Activated CD4-positive, alpha-beta T cell treated with anti-CD3 and anti-CD28 coated beads, Interleukin-2, amount 50 U/mL, for 48 hours (primary cell): Measurements from ENCODE around the gene PLB1.

ENCODE experiments used
- DNase-seq, 2 experiments: peaks; one replicate each; pipeline ENCODE4 v3.0.0-alpha.2; 2020

The PLB1 gene

DNA sequence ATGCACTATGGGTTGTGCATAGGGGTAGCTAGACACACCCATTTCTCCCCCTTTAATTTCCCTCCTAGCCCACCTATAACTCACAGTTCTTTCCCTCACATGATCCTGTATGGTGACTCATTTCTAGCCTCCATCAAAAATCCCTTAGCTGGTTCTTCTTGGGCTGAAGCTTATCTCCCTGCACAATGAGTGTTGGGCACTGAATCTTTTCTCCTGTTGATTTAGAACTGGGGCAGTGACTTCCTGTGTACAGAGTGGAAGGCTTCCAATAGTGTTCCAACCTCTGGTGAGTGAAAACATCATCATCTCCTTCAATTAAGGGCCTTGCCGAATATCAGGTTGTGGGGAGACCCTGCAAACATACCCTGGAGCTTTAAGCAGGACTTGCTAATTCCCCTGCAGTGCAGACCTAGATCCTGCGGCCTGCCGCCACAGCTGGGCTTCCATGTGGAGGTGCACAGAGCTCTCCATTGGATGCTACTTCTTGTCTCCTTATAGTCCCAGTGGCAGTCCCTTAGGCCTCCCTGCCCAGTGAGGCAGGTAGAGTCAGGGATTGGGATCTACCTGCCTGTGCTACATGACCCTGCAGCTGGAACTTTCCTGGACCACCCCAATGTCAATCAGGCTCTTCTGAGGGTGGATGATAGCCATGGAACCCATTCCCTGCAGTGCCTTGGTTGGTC lies 121.8 kb downstream of the PLB1 start:
- no peak for DNase-seq

- DNase-seq, result no peak
These were observed 122.6 kb downstream of the PLB1 start for GRCh38 chr2:28618221-28619141.

DNA sequence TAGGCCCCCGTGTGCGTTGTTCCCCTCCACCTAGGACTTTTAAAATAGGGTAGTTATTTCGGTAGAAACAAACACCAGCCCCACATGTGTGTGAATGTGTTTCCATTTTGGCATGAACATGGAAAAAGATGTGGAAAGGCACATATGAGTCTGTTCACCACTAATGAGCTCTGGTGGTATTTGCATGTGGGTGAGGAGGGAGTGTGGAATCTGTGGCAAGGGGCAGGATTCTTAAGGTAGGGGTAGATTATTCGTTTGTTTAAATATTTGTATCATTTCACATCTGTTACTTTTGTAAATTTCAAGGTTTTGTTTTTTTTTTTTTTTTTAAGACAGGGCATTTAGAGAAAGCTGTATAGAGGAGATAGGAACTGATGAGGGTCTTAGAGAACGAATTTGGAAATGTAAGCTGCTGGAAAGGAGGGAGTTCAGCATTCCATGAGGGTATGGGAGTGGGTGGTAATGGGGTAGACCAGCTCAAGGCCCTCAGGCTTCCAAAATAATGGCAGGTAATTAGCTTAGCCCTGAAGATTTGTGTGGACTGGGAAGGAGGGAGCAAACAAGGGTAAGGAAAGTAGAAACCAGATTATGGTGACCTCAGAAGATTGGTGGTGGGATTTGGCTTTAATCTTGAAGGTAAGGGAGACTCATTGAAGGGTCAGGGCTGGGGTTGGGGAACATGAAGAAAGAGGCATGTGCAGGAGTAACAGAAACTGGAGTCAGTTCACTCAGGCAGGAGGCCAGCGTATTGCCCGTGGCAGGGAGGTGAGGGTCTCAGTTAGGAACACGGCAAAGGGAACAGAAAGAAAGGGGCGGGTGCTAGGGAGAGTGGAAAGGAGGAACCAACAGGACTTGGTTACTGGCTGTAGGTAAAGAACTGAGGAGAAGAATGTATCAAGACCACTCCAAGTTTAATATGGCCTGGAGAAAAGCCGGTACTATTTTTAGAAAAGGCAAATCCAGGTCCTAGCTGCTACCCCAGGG lies 123.6 kb downstream of the PLB1 start:
- DNase-seq, result no peak

DNA sequence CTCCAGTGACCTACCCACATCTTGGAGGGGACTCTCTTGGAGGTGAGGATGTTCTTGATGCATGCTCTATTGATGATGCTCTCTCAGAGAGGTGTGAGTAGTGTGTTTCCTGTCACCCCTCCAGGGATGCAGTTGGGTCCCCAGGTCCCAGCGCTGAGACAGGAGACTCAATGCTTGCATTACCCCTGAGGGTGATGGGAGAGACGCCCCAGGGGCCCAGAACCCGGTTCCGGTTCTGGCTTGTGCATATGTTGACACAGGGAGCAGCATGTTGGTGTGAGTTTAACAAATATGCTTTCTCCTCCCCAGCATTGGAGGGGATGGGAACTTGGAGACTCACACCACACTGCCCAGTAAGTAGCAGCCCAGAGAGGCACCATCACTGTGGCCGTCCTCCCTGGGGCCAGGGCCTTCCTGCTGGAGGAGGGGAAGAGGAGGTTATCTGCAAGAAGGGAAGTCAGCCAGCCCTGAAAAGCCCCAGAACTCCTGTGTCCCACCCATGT lies 124.5 kb downstream of the PLB1 start:
- DNase-seq, result no peak

- DNase-seq, result no peak
These were observed 124.9 kb downstream of the PLB1 start for GRCh38 chr2:28620801-28621171.

DNA sequence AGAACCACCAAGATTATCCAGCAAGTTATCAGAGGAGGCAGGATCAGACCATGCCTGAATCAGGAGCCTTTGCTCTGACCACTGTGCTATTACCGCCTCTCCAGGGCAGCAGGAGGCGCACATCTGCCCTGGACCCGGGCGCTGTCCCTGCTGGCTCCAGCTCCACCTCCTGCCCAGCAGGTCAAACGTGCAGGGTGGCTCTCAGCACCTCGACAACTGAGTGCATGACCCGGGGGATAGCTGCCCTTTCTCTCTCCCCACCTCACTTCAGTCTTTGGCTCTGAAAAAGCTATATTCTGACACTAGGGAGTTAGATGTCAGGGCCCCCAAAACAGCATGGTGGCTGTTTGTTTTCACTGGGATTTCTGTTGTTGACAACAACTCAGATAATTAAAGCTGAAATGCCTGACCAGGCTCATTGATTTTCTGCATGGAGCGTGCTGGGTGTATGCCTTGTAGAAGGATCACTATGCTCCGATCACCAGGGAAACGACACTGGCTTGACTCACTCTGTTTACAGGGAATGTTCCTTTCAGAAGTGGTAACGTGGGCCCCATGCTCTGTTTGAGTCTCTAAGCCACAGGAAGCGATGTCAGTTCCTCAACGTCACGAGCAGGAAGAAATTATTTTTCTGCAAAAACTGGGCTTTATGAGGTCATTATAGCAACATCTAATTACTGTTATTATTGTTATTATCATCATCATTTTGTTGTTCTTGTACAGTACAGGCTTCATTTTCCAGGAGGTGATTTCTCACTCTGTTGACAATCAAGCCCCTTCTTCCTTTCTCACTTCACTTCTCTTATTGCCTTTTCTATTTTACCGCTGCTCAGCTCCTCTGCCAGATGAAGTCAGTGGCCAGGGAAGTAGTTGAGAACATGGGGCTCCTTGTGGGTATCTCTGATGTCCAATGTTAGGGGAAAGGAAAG lies 125.6 kb downstream of the PLB1 start:
- DNase-seq, result peak; percentile 56 to 73

GRCh38 chr2:28622101-28622499 lies 126.2 kb downstream of the PLB1 start:
- no peak for DNase-seq

GRCh38 chr2:28623582-28624405 lies 127.9 kb downstream of the PLB1 start:
- no peak for DNase-seq

- no peak for DNase-seq
These were observed 128.6 kb downstream of the PLB1 start for GRCh38 chr2:28624436-28624792.

- peak; percentile 76 to 83 for DNase-seq
These were observed 129.2 kb downstream of the PLB1 start for GRCh38 chr2:28624793-28625701.

GRCh38 chr2:28626376-28626775 lies 130.5 kb downstream of the PLB1 start:
- DNase-seq, result no peak

GRCh38 chr2:28626891-28627421 lies 131.1 kb downstream of the PLB1 start:
- DNase-seq, result no peak

- no peak for DNase-seq
These were observed 132.0 kb downstream of the PLB1 start for GRCh38 chr2:28627722-28628480.

DNA sequence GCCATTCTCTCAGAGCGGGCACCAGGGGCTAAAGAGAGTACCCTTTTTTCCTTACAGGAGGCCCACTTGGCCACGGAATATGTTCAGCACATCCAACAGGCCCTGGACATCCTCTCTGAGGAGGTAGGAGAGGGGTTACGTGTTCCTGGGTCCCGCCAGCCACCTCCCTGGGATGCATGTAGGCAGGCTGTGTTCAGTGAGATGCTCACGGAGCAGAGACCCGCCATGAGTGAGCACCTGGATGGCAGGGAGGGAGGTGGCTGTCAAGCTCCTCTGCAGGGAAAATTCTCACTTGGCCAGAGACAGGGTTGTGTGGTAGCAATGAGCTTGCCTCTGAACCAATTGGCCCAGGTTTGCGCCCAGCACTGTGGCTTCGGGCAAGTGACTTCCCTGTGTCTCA lies 132.6 kb downstream of the PLB1 start:
- DNase-seq, result no peak

DNA sequence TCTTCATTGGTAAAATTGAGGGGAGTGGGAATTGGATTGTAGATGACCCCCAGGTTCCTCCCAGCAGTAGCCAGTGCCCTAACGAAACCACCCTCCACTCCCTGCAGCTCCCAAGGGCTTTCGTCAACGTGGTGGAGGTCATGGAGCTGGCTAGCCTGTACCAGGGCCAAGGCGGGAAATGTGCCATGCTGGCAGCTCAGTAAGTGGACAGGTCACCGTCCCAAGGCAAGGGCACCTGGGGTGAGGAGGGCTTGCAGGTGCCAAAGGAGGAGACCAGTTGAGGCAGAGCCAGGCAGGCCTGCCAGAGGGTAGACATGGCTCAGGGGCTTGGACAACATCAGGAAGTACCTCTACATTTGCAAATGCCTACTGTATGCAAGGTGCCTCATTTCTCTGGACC lies 133.1 kb downstream of the PLB1 start:
- DNase-seq, result no peak

GRCh38 chr2:28629910-28630309 lies 134.1 kb downstream of the PLB1 start:
- DNase-seq, result no peak

DNA sequence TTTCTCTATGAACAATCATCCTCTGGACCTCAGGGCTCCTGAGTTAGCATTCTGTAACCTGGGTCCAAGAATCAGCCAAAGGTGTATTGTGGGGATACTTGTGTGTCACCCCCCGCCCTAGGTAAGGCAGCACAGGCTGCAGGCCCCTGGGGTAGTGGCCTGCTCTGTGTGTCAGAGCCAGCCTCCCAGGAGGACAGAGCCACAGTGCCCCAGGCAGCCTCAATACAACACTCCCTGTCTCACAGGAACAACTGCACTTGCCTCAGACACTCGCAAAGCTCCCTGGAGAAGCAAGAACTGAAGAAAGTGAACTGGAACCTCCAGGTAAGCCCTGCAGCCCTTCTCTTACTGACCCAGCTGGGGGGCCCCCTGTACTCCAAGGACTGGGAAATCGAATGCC lies 134.5 kb downstream of the PLB1 start:
- DNase-seq, result no peak

- no peak for DNase-seq
These were observed 135.8 kb downstream of the PLB1 start for GRCh38 chr2:28631514-28632206.
